Inflammatory macrophage (primary cell): Measurements from ENCODE around the gene TTYH2.

Source experiments
- DNase-seq, 2 donors: peaks; one replicate each; pipeline ENCODE4 v3.0.0-alpha.2; 2020 to 2022

Gene TTYH2

GRCh38 chr17:74194682-74195081, 18.7 kb upstream of the TTYH2 start:
- DNase-seq, result no peak

GRCh38 chr17:74196541-74197317, 16.6 kb upstream of the TTYH2 start:
- DNase-seq, result no peak

GRCh38 chr17:74197801-74198200, 15.6 kb upstream of the TTYH2 start:
- DNase-seq, result no peak

- DNase-seq, result no peak
Observed at GRCh38 chr17:74198694-74199093, 14.7 kb upstream of the TTYH2 start.

- peak; percentile 63 to 68 for DNase-seq
Observed at GRCh38 chr17:74199306-74200092, 13.9 kb upstream of the TTYH2 start.

- no peak for DNase-seq
Observed at GRCh38 chr17:74200112-74200511, 13.3 kb upstream of the TTYH2 start.

GRCh38 chr17:74201250-74201649, 12.1 kb upstream of the TTYH2 start:
- no peak for DNase-seq

GRCh38 chr17:74201948-74202347, 11.4 kb upstream of the TTYH2 start:
- no peak for DNase-seq

GRCh38 chr17:74202938-74203337, 10.4 kb upstream of the TTYH2 start:
- DNase-seq, result no peak

- peak; percentile 97 for DNase-seq
Observed at GRCh38 chr17:74203439-74204240, 9.7 kb upstream of the TTYH2 start, which contains the start of gene RPL38. Gene RPL38 (plus strand): TSS chr17:74203678. CDS start chr17:74203956, 278 bp downstream.

- DNase-seq, result no peak
Observed at GRCh38 chr17:74204474-74204873, 8.9 kb upstream of the TTYH2 start.

- no peak for DNase-seq
Observed at GRCh38 chr17:74205274-74205673, 8.1 kb upstream of the TTYH2 start.

- DNase-seq, result no peak
Observed at GRCh38 chr17:74206332-74206818, 7.0 kb upstream of the TTYH2 start.

- DNase-seq, result peak; percentile 58 to 69
Observed at GRCh38 chr17:74210191-74211140, 2.9 kb upstream of the TTYH2 start.

GRCh38 chr17:74211141-74211911, 2.0 kb upstream of the TTYH2 start:
- peak; percentile 9 to 29 for DNase-seq

- DNase-seq, result no peak
Observed at GRCh38 chr17:74211912-74212208, 1.5 kb upstream of the TTYH2 start.

- peak; percentile 42 to 71 for DNase-seq
Observed at GRCh38 chr17:74212209-74212912, 1.0 kb upstream of the TTYH2 start.

- DNase-seq, result peak; percentile 41 to 64
Observed at GRCh38 chr17:74213861-74214391, 555 bp downstream of the TTYH2 start.

- no peak for DNase-seq
Observed at GRCh38 chr17:74214484-74215341, 1.3 kb downstream of the TTYH2 start.
